ENCODE measurements around the gene TMEM234.
A peak's percentile ranks its signal among the peaks of the same experiment; 100 is the strongest.

TMEM234 gene

GRCh38 chr1:32180186-32181060 lies 41.7 kb downstream of the TMEM234 start:
- peak in 2 of 4 experiments; percentile 14 to 23 for DNase-seq (ENCODE audit: low read depth in 4 of 4, low spot score in 1 of 4)

DNA sequence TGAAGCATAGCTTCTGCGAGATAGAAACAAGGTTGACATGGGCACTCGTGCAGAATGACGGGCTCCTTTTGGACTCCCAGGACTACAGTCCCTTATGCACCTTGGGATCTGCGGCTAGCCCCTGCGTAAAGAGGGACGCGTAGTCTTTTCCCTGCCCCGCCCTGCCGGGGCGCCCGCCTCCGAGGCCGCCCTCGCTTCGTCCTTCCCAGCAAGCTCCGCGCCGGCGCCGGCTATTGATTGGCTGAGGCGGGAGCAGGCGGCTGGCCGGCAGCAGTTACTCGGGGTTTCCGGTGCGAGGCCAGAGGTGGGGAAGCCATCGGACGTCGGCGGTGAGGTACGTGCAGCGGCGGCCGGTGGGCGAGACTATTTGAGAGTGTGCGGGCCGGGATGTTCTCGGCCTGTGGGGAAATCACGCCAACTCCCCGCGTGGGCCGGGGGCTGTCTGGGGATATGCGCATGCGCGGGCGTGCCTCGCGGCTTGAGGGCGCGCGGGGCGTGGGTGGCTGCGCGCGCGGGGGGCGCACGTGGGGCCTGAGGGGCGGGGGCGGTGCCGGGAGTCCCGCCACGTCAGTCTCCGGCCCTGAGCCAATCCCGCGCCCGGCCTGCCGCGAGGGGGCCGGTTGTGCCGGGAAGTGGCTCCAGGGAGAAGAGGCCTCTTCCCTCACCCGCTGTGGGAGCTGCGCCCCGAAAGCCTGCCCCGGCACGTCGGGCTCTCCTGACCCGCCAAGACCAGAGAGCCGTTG lies 42.5 kb downstream of the TMEM234 start, which contains the start of gene TXLNA:
Gene TXLNA, plus strand, starts transcription at position 233 of the 743 bp plus-strand sequence. CDS start 671 bp downstream, outside the sequence.
- peak; percentile 72 to 89 (median 82) for DNase-seq (ENCODE audit: low read depth in 4 of 4, low spot score in 1 of 4)

GRCh38 chr1:32179193-32179442 lies 43.0 kb downstream of the TMEM234 start:
- DNase-seq (ENCODE audit: low read depth in 4 of 4, low spot score in 1 of 4): no peak

GRCh38 chr1:32178380-32179192 lies 43.6 kb downstream of the TMEM234 start:
- no peak for DNase-seq (ENCODE audit: low read depth in 4 of 4, low spot score in 1 of 4)

DNA sequence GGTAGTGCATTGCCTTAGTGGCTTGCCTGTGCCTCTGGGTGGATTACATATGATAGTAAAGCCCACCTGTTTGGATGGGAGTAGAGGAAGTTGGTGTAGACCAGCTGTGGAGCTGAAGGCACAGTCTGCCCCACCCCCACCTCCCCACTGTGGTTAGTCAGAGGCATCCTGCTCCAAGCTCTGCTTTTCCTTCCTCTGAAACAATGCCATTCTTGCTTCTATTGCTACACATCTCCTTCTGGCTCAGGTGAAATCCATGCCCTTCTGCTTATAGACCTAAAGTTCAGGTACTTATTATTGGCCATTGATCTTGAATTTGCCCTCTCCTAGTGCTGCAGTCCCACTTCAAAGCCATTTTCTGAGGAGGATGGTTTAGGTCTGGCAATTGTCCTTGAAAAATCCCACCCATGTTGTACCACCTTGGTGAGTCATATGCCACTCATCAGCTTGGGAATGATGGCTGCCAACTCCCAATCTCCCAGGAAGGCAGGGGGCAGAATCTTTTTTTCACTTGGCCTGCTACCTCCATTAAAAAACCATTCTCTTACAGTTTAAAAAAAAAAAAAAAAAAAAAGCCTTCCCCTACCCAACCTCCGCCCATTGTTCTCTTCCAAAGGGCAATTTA lies 49.4 kb downstream of the TMEM234 start:
- no peak for DNase-seq (ENCODE audit: low read depth in 4 of 4, low spot score in 1 of 4)

- DNase-seq (ENCODE audit: low read depth in 4 of 4, low spot score in 1 of 4): no peak
Measured at GRCh38 chr1:32170991-32171390, 51.2 kb downstream of the TMEM234 start.
